ENCODE measurements around the gene CYP20A1.

DNA sequence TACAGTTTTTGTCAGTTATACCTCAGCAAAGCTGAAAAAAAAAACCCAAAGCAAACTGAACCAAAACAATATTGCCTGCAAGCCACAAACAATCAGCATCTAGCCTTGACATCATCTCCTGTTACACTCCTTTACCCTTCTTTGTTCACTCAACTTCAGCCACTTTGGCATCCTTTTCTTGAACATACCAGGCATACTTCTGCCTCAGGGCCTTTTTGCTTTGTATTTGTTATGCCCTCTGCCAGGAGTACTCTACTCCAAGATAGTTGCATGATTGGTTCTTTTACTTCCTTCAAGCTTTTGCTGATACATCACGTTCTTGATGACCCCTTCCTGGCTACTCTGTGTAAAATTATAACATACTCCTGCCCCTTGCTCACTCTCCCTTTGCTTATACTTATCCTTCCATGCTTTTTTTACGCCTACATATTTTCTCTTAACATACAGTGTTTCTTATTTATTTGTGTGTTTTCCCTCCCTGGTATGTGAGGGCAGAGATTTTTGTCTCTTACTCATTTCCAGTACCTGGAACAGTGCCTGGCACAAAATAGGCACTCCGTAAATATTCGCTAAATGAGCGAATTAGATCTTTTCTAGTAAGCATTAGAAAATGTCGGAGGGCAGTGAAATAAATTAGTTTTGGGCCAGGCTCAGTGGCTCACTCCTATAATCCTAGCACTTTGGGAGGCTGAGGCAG, 102.1 kb downstream of the CYP20A1 start:
- TF ChIP-seq HDAC6 (IDR thresholded peaks at IDR 0.05; ENCODE audit: low read depth, low read length), result no peak
- TF ChIP-seq, protein P1, sequence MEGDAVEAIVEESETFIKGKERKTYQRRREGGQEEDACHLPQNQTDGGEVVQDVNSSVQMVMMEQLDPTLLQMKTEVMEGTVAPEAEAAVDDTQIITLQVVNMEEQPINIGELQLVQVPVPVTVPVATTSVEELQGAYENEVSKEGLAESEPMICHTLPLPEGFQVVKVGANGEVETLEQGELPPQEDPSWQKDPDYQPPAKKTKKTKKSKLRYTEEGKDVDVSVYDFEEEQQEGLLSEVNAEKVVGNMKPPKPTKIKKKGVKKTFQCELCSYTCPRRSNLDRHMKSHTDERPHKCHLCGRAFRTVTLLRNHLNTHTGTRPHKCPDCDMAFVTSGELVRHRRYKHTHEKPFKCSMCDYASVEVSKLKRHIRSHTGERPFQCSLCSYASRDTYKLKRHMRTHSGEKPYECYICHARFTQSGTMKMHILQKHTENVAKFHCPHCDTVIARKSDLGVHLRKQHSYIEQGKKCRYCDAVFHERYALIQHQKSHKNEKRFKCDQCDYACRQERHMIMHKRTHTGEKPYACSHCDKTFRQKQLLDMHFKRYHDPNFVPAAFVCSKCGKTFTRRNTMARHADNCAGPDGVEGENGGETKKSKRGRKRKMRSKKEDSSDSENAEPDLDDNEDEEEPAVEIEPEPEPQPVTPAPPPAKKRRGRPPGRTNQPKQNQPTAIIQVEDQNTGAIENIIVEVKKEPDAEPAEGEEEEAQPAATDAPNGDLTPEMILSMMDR (IDR thresholded peaks at IDR 0.05; ENCODE audit: control extremely low read depth in 1 of 3, insufficient read depth in 1 of 3, low read depth in 1 of 3, low read length in 3 of 3), result no peak
